Kidney (tissue), 14 donors: ENCODE data around the gene CD200. TPM values are rescaled to one million over a fixed set of nuclear protein-coding genes. Genes with fewer than 3 reads are reported as not detected.

Source experiments
- DNase-seq, 5 donors: peaks; one replicate each; pipeline ENCODE4 v3.0.0-alpha.2; 2013 to 2020
- FAIRE-seq: peaks from 2 replicates; lab custom pipeline; 2012; peaks lifted over from hg19 to GRCh38; lab: Jason Lieb, UNC
- H3K27ac ChIP-seq, 2 donors: one replicate each; pipeline ENCODE4 v1.7.0; 2013; ENCODE audit warnings: low read depth in 2 of 2, low read length in 2 of 2, inconsistent platforms in 1 of 2
- H3K27me3 ChIP-seq: one replicate; pipeline ENCODE4 v1.7.1; 2013; ENCODE audit warnings: low read length, inconsistent platforms; ENCODE audit not compliant: control insufficient read depth, insufficient read depth
- H3K36me3 ChIP-seq, 3 donors: one replicate each; pipeline versions ENCODE4 v1.7.0 to v1.7.1; 2013; ENCODE audit warnings: low read length in 3 of 3, control low read depth in 1 of 3, inconsistent platforms in 1 of 3; ENCODE audit not compliant: insufficient read depth in 3 of 3, control insufficient read depth in 2 of 3
- H3K4me1 ChIP-seq, 3 donors: one replicate each; pipeline versions ENCODE4 v1.7.0 to v1.7.1; 2013; ENCODE audit warnings: low read length in 3 of 3, inconsistent platforms in 1 of 3, low read depth in 1 of 3; ENCODE audit not compliant: control insufficient read depth in 2 of 3, insufficient read depth in 2 of 3
- H3K4me3 ChIP-seq, 3 donors: one replicate each; pipeline versions ENCODE4 v1.7.0 to v1.8.1; 2013; ENCODE audit warnings: low read length in 3 of 3, control low read depth in 1 of 3, inconsistent platforms in 1 of 3
- H3K9ac ChIP-seq, 3 donors: one replicate each; pipeline versions ENCODE4 v1.7.0 to v1.7.1; 2013; ENCODE audit warnings: low read length in 3 of 3, control low read depth in 1 of 3, inconsistent platforms in 1 of 3
- H3K9me3 ChIP-seq, 3 donors: one replicate each; pipeline versions ENCODE4 v1.7.0 to v1.7.1; 2013; ENCODE audit warnings: low read length in 3 of 3, control low read depth in 1 of 3, inconsistent platforms in 1 of 3; ENCODE audit not compliant: control insufficient read depth in 2 of 3, insufficient read depth in 1 of 3
- CTCF ChIP-seq: IDR thresholded peaks from 3 replicates; pipeline ENCODE4 v1.5.1; 2012; ENCODE audit warnings: mild to moderate bottlenecking, moderate library complexity, borderline replicate concordance; ENCODE audit not compliant: insufficient read depth; ENCODE audit errors: extremely low read depth
- intact Hi-C: fragments of 100-400 bp; cut with DNase I; formaldehyde crosslinking; loops from one replicate; pipeline ENCODE4 v1.11.1; 2022
- polyA plus RNA-seq: library from polyadenylated mRNA; stranded (reverse); fragments of 350-450 nt; fragmentation: Illumina TruSeq; extraction: RNeasy Lipid Tissue Mini Kit (QIAGEN cat#74804); gene quantifications from one replicate; pipeline ENCODE4 v1.2.3, GENCODE V29; 2014; ENCODE audit warnings: low read depth, low replicate concordance; ENCODE audit not compliant: insufficient read depth
- total RNA-seq: library from RNA; stranded (reverse); fragmentation: NEBNext Ultra II Directional; extraction: Animal tissue kit (Norgen Biotek cat#: 25700); gene quantifications from one replicate; pipeline ENCODE4 v1.2.1, GENCODE V29; 2021
- donor health status: control.
- donor health status: control.
- donor health status: control.
- donor health status: control.
- donor health status: control.
- donor health status: DM: yes; HTN: yes; CAD: no.
- donor health status: Normal renal cell carcinoma (clear cell type).

CD200 gene
- total and polyA plus RNA-seq, 2 donors from 2014 or later = 8.5 to 16.8 TPM

GRCh38 chr3:112321867-112322652, 10.9 kb upstream of the CD200 start:
- DNase-seq (peak in 3 of 5 donors; percentile 17 to 57 (median 46)), FAIRE-seq (no peak)
- H3K36me3 ChIP-seq = no peaks in the 10 kb centered on the region
- no peaks in the 10 kb centered on the region for H3K27me3 ChIP-seq
- H3K27ac ChIP-seq = no peak overlapping the region
- H3K9ac ChIP-seq = no peak overlapping the region
- no peaks in the 10 kb centered on the region for H3K4me1 ChIP-seq
- TF ChIP-seq CTCF = no peak
- intact Hi-C loops = no loop called here
- H3K4me3 ChIP-seq = peak overlapping the region in 1 of 3 donors; percentile 21
- no peaks in the 10 kb centered on the region for H3K9me3 ChIP-seq

GRCh38 chr3:112327371-112327951, 5.5 kb upstream of the CD200 start:
- peak; percentile 94 for FAIRE-seq
- H3K27ac ChIP-seq = no peak overlapping the region
- H3K4me1 ChIP-seq = no peaks in the 10 kb centered on the region
- no peaks in the 10 kb centered on the region for H3K27me3 ChIP-seq
- H3K9me3 ChIP-seq = no peaks in the 10 kb centered on the region
- peak; percentile 62 for TF ChIP-seq CTCF
- no peak overlapping the region for H3K4me3 ChIP-seq
- intact Hi-C loops = no loop called here
- no peak overlapping the region for H3K9ac ChIP-seq
- peak in 2 of 5 donors; percentile 72 to 84 for DNase-seq
- no peaks in the 10 kb centered on the region for H3K36me3 ChIP-seq

GRCh38 chr3:112331851-112332250, 1.1 kb upstream of the CD200 start:
- Histone ChIP-seq H3K27me3 (no peaks in the 10 kb centered on the region), H3K27ac (no peak overlapping the region), H3K9me3 (no peaks in the 10 kb centered on the region), H3K4me3 (no peak overlapping the region), H3K9ac (no peak overlapping the region), H3K4me1 (peaks cover 0 to 2% (median 0%) of the 10 kb centered on the region in 3 donors), H3K36me3 (no peaks in the 10 kb centered on the region)
- DNase-seq = no peak
- intact Hi-C loops = no loop called here
- no peak for FAIRE-seq
- no peak for TF ChIP-seq CTCF
